Tongue (tissue), 2 donors: ENCODE measurements around the gene SND1. TPM values are rescaled to one million over a fixed set of nuclear protein-coding genes. Genes with fewer than 3 reads are reported as not detected.

Experiments used
- DNase-seq: peaks from one replicate; pipeline ENCODE4 v3.0.0-alpha.2; 2015
- total RNA-seq: library from RNA; depleted of rRNA; stranded (reverse); fragments of >200 nt; gene quantifications from one replicate; pipeline ENCODE4 v1.2.3, GENCODE V29; 2014

Gene SND1
- total RNA-seq, 1 donor from 2014 or later, result 111 TPM

DNA sequence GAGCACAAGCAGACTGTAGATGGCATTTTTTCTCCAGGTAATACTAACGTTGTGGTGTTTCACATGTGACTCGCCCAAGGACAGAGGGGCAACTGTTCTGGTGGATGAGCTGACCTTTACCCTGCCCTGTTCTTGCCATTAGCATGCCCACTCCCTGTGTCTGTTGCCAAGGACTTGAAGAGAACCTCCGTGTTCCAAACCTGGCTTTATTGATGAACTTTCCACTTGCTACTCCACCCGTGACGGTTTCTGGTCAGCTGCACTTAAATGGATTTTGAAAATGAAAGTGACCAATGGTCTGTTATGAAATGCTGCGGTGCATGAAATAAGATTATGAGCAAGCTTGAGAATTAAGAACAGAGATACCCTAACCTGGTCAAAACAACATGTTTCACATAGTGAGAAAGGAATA is 348.9 kb downstream of the SND1 start:
- DNase-seq, result no peak

- DNase-seq, result no peak
Observed at GRCh38 chr7:128003167-128003566, 351.2 kb downstream of the SND1 start.

DNA sequence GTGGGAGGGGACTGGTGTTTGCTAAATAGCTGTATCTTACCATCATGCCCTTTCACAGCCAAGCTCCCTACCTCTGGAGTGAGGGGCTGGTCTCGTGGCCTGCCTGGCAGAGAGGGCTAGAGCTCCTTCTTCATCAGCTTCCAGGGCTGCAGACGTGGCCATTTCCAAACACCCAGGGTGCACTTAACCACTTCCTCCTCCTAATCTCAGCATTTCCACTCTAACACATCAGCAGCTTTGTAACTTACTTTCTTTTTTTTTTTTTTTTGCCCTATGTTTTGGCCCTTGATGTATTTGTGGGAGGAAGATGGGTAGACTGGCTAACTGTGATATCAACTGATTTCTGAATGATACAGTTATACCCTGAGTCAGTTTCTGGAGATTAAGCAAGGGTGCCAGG is 351.8 kb downstream of the SND1 start:
- DNase-seq, result no peak

DNA sequence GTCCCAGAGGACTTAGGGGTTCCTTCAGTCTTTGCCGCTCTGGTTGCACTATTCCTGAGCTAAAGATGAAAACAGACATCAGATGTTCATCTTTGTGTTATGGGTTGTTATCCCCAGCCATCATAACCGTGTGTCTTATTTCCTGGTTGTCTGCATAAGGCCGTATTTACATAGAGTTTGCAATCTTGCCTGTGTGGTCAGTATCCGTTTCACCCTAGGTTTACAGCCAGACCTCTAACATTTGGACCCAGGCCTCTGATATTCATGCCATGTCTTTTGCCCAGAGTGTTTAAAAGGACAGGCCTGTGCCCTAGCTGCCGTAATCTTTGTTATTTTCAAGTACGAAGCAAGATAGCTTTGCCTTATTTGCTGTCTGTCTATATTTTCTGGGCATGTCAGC is 352.6 kb downstream of the SND1 start:
- no peak for DNase-seq

DNA sequence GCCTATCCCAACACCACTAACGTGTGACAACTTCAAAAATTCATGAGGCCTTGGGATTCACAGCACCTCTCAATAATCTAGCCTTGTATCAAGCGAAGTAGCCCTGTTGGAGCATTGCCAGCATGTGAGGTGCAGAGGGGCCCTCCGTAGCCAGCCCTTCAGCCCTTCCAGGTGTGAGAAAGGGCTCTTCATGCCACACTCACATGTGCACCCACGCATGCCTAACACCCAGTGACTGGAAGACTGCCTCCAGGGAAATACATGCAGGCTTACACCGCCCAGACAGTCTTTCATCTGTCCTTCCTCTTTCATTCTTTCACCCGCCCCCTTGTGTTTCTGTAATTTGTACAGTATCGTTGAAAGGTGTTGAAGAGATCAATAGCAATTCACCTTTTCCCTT is 353.1 kb downstream of the SND1 start:
- no peak for DNase-seq

- no peak for DNase-seq
Observed at GRCh38 chr7:128005759-128006159, 353.8 kb downstream of the SND1 start.

DNA sequence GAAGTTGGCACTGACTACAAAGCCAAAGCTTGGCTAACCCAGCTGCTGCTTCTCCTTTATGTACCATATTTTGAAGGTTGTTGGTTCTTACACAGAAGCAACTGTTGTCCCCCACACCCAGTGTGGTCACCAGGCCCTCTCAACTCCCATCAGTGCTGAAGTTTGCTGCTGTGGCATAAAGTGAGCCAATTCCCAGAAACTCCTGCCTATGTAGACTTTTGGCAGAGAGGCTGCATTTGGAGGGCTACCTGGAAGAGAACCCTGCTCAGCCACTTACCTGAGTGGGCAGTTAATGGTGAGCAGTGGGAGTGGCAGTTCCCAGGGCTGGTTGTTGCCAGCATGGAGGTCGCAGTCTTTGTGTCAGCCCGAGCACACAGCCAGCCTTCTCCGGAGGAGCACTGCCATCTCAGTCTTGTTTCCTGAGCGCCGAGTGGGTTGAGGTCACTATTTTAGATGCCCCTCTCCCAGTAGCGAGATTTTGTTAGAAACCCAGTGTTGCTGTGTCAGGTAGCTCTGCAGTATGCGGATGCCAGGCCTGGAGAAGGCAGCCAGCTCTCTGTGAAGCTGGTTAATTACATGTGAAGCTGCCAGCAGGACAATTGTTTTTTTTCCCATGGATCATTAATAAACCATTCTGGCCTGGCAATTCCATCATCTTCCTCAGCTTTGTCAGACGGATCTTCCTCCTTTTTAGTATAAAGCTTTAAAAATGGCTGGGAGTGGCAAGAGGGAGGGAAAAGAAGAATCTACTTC is 354.7 kb downstream of the SND1 start:
- no peak for DNase-seq

- no peak for DNase-seq
Observed at GRCh38 chr7:128007303-128007680, 355.3 kb downstream of the SND1 start.

DNA sequence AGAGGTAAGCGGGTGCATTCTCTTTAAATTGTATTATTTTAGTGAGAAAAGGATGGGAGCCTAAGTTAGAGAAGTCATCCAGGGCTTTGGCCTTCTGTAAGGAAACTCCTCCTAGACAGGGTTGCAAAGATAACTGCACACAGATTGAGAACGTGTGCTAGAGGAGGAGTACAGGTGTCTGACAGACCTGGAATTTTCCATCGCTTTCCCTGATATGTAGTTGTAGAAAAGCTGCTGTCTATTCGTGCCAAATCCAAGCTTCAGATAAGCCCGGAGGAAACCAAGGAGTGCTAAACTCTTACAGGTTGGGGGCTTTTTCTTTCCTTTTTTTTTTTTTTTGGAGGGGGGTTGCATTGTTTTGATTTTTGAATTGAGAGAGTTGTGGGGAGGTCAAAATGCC is 356.1 kb downstream of the SND1 start:
- DNase-seq, result no peak

GRCh38 chr7:128008744-128009143 is 356.8 kb downstream of the SND1 start:
- no peak for DNase-seq

DNA sequence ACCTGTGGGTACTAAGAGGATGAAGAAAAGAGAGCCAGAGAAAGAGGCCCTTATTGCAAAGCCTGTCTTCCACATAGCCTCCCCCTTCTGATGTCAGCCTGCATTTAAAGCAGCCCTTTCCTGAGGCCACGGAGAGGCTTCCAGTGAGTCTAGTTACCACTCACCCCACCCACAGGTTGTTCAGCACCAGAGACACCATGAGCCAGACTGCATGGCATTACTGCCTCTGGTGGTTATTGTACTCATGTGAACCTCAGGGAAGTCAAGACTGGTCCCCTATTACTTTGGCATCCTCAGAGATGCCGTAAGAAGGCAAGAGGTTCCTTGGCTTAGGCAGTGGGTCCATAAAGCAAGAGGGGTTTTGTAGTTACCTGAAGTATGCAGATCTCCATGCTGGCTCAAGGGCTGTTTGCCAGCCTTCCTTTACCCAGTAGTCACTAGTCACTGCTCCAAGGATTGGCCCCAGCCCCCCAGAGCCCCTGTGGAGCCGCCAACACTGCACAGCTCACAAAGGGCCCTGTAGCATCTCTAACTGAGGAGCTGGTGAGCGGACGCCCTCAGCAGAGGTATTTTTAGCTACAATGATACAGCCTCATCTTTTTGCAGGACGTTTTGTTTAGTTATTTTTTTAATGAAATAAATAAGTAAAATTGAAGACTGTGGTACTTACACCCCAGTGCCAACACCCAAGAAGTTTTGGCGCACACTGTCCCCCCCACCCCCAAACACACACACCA is 358.6 kb downstream of the SND1 start:
- no peak for DNase-seq

DNA sequence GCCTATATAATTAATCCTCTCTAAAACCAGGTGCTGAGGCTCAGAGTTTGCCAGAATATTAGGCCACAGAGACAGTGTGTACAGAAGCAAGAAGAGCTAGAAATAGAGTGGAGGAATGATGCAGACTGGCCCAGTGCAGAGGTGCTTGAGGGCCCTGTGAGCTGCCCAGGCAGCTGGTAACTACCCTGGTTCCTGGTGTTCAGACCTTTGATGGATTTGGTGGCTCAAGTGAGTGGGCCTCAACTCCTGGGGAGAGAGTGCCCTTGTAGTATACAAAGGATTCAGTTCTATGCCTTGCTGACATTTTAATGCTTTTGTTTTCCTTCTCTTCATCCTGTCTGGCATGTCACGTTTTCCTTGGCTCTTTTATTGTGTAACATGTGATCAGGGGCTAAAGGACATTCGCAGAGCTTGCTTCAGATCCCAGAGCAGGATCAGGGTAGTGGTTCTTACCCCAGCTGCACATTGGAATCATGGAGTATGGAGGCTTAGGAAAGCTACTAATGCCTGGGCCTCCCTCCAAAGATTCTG is 359.2 kb downstream of the SND1 start:
- DNase-seq, result no peak

- DNase-seq, result peak; percentile 79
Observed at GRCh38 chr7:128014811-128015210, 362.8 kb downstream of the SND1 start.

- DNase-seq, result no peak
Observed at GRCh38 chr7:128017460-128017859, 365.5 kb downstream of the SND1 start.

- DNase-seq, result peak; percentile 51
Observed at GRCh38 chr7:128017862-128018845, 366.2 kb downstream of the SND1 start.

- no peak for DNase-seq
Observed at GRCh38 chr7:128019288-128019687, 367.3 kb downstream of the SND1 start.

DNA sequence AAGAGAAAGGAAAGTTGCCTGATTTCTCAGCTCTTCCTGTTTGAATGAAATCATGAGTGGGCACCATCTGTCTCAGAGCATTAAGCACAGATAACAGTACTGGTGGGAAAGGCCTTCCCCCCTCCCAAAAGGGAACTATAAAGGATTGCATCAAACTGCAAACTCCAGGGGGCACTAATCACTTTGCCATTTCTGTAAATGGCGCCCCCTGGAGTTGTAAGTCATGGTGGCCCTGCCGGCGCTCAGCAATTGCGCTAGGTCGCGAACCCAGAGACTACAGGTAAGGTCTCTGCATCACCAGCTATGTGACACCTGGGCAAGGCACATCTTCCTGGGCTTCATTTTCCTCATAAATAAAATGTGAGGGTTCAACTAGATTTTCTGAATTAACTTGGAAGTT is 368.2 kb downstream of the SND1 start:
- no peak for DNase-seq

DNA sequence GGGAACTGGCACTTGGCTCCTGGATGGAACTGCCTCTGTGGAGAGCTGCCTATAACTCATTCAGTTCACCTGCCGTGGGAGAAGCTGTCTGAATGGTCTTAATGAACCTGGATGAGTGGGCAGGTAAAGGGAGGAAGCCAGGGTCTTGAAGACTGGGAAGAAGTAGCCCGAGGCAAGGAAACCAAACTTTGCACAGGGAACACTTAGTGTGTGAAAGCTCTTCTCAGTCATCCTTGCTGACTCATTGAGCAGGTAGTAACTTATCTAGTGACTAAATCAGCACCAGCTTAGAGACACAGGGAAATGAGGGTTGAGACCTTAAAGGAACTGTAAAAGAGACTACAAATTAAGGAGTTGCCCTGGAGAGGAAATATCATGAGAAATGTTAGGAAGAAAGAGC is 369.4 kb downstream of the SND1 start:
- no peak for DNase-seq

- DNase-seq, result no peak
Observed at GRCh38 chr7:128022631-128023532, 370.9 kb downstream of the SND1 start.

DNA sequence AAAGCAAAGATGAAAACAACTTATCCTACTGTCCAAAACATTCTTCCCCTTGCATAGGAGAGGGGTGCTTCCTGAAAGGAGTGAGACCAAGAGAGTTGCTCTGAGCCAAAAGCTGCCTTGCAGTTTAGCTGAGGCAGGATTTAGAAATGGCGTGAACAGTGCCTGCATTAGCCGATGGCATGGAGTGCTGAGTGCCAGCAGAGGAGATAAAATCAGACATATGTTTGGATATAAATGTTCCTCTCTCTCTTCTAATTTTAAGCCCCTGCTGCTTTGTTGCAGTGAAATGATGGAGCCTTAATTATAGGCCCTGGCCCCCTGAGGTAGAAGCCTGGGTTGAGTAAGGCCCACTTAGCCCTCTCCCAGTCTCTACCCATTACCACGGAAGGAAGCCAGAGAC is 372.2 kb downstream of the SND1 start:
- no peak for DNase-seq

DNA sequence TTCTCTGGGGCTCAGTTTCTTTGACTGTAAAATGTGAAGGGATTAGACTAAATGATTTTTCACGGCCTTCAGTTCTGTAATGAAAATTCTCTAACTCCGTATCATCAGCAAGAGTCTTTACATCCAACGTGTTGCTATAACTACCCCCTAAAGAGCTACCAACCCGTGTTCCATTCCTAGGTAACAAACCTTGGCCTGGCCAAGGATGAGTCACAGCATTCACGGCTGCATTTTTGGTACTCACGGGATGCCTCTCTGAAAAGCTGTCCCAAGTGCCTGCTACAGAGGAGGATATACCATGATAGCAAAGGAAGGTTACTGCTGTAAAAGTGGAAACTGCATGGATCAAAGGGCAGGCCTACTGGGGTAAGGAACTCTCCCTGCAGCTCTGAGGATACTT is 373.4 kb downstream of the SND1 start:
- no peak for DNase-seq
